ENCODE data around the gene CYB561D1. TPM values are rescaled to one million over a fixed set of nuclear protein-coding genes. Genes with fewer than 3 reads are reported as not detected.

CYB561D1 gene
- total and polyA plus RNA-seq, 9 of the 15 experiments (the other 6 are each of a cell fraction or from before 2014, with no cell fraction given): 0.71 to 7.2 (median 3.5) TPM

DNA sequence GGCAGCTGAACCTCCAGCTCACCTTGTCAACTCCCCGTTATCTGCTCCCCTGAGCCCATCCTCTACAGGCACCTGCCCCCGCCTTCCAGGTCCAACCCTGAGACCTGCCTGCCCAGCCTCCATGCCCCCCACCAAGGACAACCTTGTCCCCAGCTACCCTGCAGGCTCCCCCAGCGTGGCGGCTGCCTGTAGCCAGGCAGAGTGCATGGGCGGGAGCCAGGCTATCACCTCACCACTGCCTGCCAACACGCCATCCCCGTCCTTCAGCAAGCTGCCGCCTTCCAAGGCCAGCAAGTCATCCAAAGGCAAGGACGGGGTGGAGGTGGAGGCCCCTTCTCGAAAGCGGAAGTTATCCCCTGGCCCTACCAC, 3.0 kb upstream of the CYB561D1 start:
- H4K20me1 ChIP-seq (replicated peaks; ENCODE audit: control insufficient read depth, insufficient read depth, low read length): no peaks in the 10 kb centered on the region; the same call in 1 of the 2 replicates
- CTCF ChIA-PET (ENCODE audit: low intra/inter-chr PET ratio): interaction anchor here (0.6 to 6.9 kb wide), 3 partner anchors 41 to 89 kb away, joined by 3 to 131 read pairs (median 3); no protein-coding TSS in a partner anchor
- no peaks in the 10 kb centered on the region for H3K9me1 ChIP-seq (ENCODE audit: control insufficient read depth, insufficient read depth, low read length)
- 68% methylated on average over 11 of the region's 11 CpGs for WGBS (ENCODE audit: insufficient coverage, low coverage, missing lambda C conversion rate)
- POLR2A ChIA-PET: interaction anchor here (0.6 to 1.9 kb wide), 7 partner anchors 32 to 760 kb away, joined by 3 to 17 read pairs (median 3); no protein-coding TSS in a partner anchor
- DNase-seq (ENCODE audit: extremely low read depth in 1 of 4, low spot score in 3 of 4) (no peak), FAIRE-seq (no peak), ATAC-seq (no peak)
- intact Hi-C loops (cut with micrococcal nuclease) (loop anchor here (1.0 to 5.0 kb wide), 2 partner anchors 41 to 214 kb away; no protein-coding TSS in a partner anchor), in situ Hi-C loops (cut with MboI) (no loop called here)
- BruUV-seq (replicated peaks): no TSS peak
- no peaks in the 10 kb centered on the region for H3K9me3 ChIP-seq (replicated peaks; ENCODE audit: control insufficient read depth, insufficient read depth, low read depth, low read length)
- no peak overlapping the region for H2AFZ ChIP-seq (ENCODE audit: low read depth, low read length)
- H3K27me3 ChIP-seq (ENCODE audit: control insufficient read depth in 2 of 2, insufficient read depth in 2 of 2, low read length in 2 of 2): no peaks in the 10 kb centered on the region
- peaks cover 13 to 26% of the 10 kb centered on the region in 2 experiments; a peak in 4 of 5 replicates for H3K4me1 ChIP-seq (replicated peaks in 1 of 2; ENCODE audit: control insufficient read depth in 2 of 2, insufficient read depth in 2 of 2, low read length in 2 of 2)
- peak overlapping the region in 1 of 2 experiments; percentile 0; a peak in 2 of 4 replicates for H3K9ac ChIP-seq (ENCODE audit: insufficient read depth in 1 of 2, low read depth in 2 of 2, low read length in 2 of 2)
- H3K79me2 ChIP-seq (ENCODE audit: control insufficient read depth, insufficient read depth, low read length): peaks cover 5% of the 10 kb centered on the region; the same call in 1 of the 3 replicates
- no peak overlapping the region for H3K4me3 ChIP-seq
- H3K36me3 ChIP-seq (ENCODE audit: control insufficient read depth, insufficient read depth, low read length): peaks cover 58% of the 10 kb centered on the region; the same call in 2 of the 3 replicates
- TF ChIP-seq, protein P1, sequence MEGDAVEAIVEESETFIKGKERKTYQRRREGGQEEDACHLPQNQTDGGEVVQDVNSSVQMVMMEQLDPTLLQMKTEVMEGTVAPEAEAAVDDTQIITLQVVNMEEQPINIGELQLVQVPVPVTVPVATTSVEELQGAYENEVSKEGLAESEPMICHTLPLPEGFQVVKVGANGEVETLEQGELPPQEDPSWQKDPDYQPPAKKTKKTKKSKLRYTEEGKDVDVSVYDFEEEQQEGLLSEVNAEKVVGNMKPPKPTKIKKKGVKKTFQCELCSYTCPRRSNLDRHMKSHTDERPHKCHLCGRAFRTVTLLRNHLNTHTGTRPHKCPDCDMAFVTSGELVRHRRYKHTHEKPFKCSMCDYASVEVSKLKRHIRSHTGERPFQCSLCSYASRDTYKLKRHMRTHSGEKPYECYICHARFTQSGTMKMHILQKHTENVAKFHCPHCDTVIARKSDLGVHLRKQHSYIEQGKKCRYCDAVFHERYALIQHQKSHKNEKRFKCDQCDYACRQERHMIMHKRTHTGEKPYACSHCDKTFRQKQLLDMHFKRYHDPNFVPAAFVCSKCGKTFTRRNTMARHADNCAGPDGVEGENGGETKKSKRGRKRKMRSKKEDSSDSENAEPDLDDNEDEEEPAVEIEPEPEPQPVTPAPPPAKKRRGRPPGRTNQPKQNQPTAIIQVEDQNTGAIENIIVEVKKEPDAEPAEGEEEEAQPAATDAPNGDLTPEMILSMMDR (IDR thresholded peaks at IDR 0.05 in 2 of 3, conservative IDR thresholded peaks at IDR 0.05 in 1 of 3; ENCODE audit: insufficient read depth in 2 of 3, low read depth in 1 of 3, low read length in 3 of 3): 0 out of 6 replicates have a peak, but pooled peaks of 1 of the 3 experiments have one; percentile 21
- TF ChIP-seq KLF1 (tag; IDR thresholded peaks at IDR 0.05): no peak
- TF ChIP-seq RCOR1 (IDR thresholded peaks at IDR 0.05; ENCODE audit: borderline replicate concordance in 1 of 2, low read depth in 2 of 2, low read length in 2 of 2): no peak
- peak; percentile 6 for TF ChIP-seq NEUROD1 (IDR thresholded peaks at IDR 0.05; ENCODE audit: borderline replicate concordance, low read depth, low read length, partially characterized antibody)
- TF ChIP-seq NR2C2 (CRISPR knock-in tag; IDR thresholded peaks at IDR 0.05): 0 out of 2 replicates have a peak, but pooled peaks have one; percentile 20
- no peak for TF ChIP-seq NR2C2 (tag; IDR thresholded peaks at IDR 0.05)
- TF ChIP-seq BRCA1 (IDR thresholded peaks at IDR 0.05): no peak
- TF ChIP-seq BRCA1 (CRISPR knock-in tag; IDR thresholded peaks at IDR 0.05): 0 out of 2 replicates have a peak, but pooled peaks have one; percentile 42
- peak; percentile 11; the same call in 1 of the 2 replicates for TF ChIP-seq XRCC5 (IDR thresholded peaks at IDR 0.05; ENCODE audit: low read depth, low read length)
- H3K27ac ChIP-seq (ENCODE audit: extremely low read depth, low read depth, low read length): no peak overlapping the region
- H3K4me2 ChIP-seq (ENCODE audit: insufficient read depth, low read length): no peak overlapping the region

All from K562 (cell line).